OCI-LY3 (cell line): Measurements from ENCODE around the gene SLC25A13.

Experiments used
- H2AFZ ChIP-seq: fragments of 200-600, 300-600 bp; shearing (Covaris generic); 2 replicates; pipeline ENCODE4 v1.6.0; 2014; ENCODE audit warnings: antibody characterized with exemption, low read depth, low read length
- H3K27ac ChIP-seq: fragments of 200-600, 300-600 bp; sonication (generic); 2 replicates; pipeline ENCODE4 v1.5.1; 2014; ENCODE audit warnings: mild to moderate bottlenecking, low read length, moderate library complexity, mixed read lengths
- H3K27me3 ChIP-seq: fragments of 200-600, 300-600 bp; sonication (generic); 2 replicates; pipeline ENCODE4 v1.6.1; 2014; ENCODE audit warnings: low read depth, low read length, mixed read lengths
- H3K36me3 ChIP-seq: fragments of 200-600, 300-600 bp; sonication (generic); replicated peaks from 2 replicates; pipeline ENCODE3; 2014; ENCODE audit warnings: low read depth, low read length, mixed read lengths
- H3K4me1 ChIP-seq: fragments of 300-600, 200-600 bp; sonication (generic); 2 replicates; pipeline ENCODE4 v1.6.1; 2014; ENCODE audit warnings: low read length, mixed read lengths
- H3K4me2 ChIP-seq: fragments of 200-600, 300-600 bp; sonication (generic); 2 replicates; pipeline ENCODE4 v1.6.1; 2014; ENCODE audit warnings: low read length, mixed read lengths
- H3K4me3 ChIP-seq: fragments of 300-600, 200-600 bp; sonication (generic); 2 replicates; pipeline ENCODE4 v1.5.1; 2014; ENCODE audit warnings: antibody characterized with exemption, mild to moderate bottlenecking, low read length, moderate library complexity
- H3K79me2 ChIP-seq: fragments of 300-600, 200-600 bp; shearing (Covaris generic); 2 replicates; pipeline ENCODE4 v1.6.1; 2014; ENCODE audit warnings: mild to moderate bottlenecking, low read length, mixed read lengths
- H3K9ac ChIP-seq: fragments of 300-600, 200-600 bp; shearing (Covaris generic); 2 replicates; pipeline ENCODE4 v1.6.0; 2014; ENCODE audit warnings: mild to moderate bottlenecking, low read length, moderate library complexity
- H3K9me3 ChIP-seq: fragments of 200-600, 300-600 bp; shearing (Covaris generic); 2 replicates; pipeline ENCODE4 v1.6.1; 2014; ENCODE audit warnings: low read length, mixed read lengths; ENCODE audit not compliant: insufficient read depth
- H4K20me1 ChIP-seq: fragments of 200-600, 300-600 bp; sonication (generic); 2 replicates; pipeline ENCODE4 v1.6.1; 2016; ENCODE audit warnings: low read length, mixed read lengths; ENCODE audit not compliant: insufficient read depth
- CTCF ChIP-seq: fragments of 200-600, 300-600 bp; sonication (generic); IDR thresholded peaks from 2 replicates; pipeline ENCODE4 v1.5.1; 2014; ENCODE audit warnings: antibody characterized with exemption, low read length, low read depth
- EZH2phosphoT487 ChIP-seq: fragments of 200-600 bp; shearing (Covaris generic); IDR thresholded peaks from 2 replicates; pipeline ENCODE4 v1.6.1; 2018; ENCODE audit warnings: antibody characterized with exemption, mixed run types, low read depth

The SLC25A13 gene

GRCh38 chr7:96273716-96274115 is 48.2 kb downstream of the SLC25A13 start:
- Histone ChIP-seq H3K79me2 (no peaks in the 10 kb centered on the region; the same call in 1 of the 2 replicates), H4K20me1 (no peaks in the 10 kb centered on the region)
- TF ChIP-seq CTCF (no peak), EZH2phosphoT487 (no peak)

GRCh38 chr7:96269246-96269994 is 52.5 kb downstream of the SLC25A13 start:
- no peaks in the 10 kb centered on the region for H3K27me3 ChIP-seq
- H3K36me3 ChIP-seq: peaks cover 9% of the 10 kb centered on the region
- H3K9ac ChIP-seq: no peak overlapping the region
- no peaks in the 10 kb centered on the region for H3K4me1 ChIP-seq
- no peak for TF ChIP-seq EZH2phosphoT487
- no peaks in the 10 kb centered on the region; the same call in 1 of the 2 replicates for H4K20me1 ChIP-seq
- H2AFZ ChIP-seq: no peak overlapping the region
- no peak overlapping the region for H3K27ac ChIP-seq
- H3K4me3 ChIP-seq: no peak overlapping the region
- peaks cover 4% of the 10 kb centered on the region; the same call in 1 of the 2 replicates for H3K79me2 ChIP-seq
- no peak overlapping the region for H3K4me2 ChIP-seq
- no peaks in the 10 kb centered on the region for H3K9me3 ChIP-seq

More at GRCh38 chr7:96273716-96274115, 48.2 kb downstream of the SLC25A13 start:
- no peaks in the 10 kb centered on the region for H3K9me3 ChIP-seq
- H3K9ac ChIP-seq: no peak overlapping the region
- H3K4me3 ChIP-seq: no peak overlapping the region
- H3K4me1 ChIP-seq: no peaks in the 10 kb centered on the region
- H3K36me3 ChIP-seq: peaks cover 14% of the 10 kb centered on the region
- H3K4me2 ChIP-seq: no peak overlapping the region
- H3K27ac ChIP-seq: no peak overlapping the region
- no peak overlapping the region for H2AFZ ChIP-seq
- H3K27me3 ChIP-seq: no peaks in the 10 kb centered on the region

DNA sequence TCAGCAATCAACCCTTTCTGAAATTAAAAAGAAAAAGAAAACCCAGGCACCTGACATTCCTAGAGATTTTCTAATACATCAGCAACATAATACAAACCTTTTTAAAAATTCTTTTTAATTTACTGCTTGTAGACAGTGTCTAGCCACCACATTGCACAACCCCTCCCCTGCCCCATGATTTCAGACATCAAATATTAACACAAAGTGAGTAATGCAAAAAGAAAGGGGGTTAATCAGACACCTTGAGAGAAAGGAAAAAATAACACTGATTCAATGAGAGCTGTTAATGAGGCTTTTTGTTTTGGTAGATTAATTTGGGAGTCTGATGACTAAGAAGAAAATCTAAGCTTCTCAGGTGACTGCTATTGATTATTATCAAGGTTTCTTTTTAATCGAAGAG is 55.3 kb downstream of the SLC25A13 start:
- Histone ChIP-seq H3K4me3 (no peak overlapping the region), H3K27ac (no peak overlapping the region), H3K9ac (no peak overlapping the region), H3K27me3 (no peaks in the 10 kb centered on the region), H4K20me1 (no peaks in the 10 kb centered on the region; the same call in 1 of the 2 replicates), H3K79me2 (peaks cover 4% of the 10 kb centered on the region; the same call in 1 of the 2 replicates), H3K4me1 (no peaks in the 10 kb centered on the region), H3K36me3 (peaks cover 9% of the 10 kb centered on the region), H3K4me2 (no peak overlapping the region), H2AFZ (no peak overlapping the region), H3K9me3 (no peaks in the 10 kb centered on the region)
- no peak for TF ChIP-seq CTCF
- no peak for TF ChIP-seq EZH2phosphoT487

GRCh38 chr7:96266015-96266414 is 55.9 kb downstream of the SLC25A13 start:
- H3K9me3 ChIP-seq: no peaks in the 10 kb centered on the region
- no peak overlapping the region for H3K9ac ChIP-seq
- peaks cover 4% of the 10 kb centered on the region; the same call in 1 of the 2 replicates for H3K79me2 ChIP-seq
- peaks cover 9% of the 10 kb centered on the region for H3K36me3 ChIP-seq
- H3K27me3 ChIP-seq: no peaks in the 10 kb centered on the region
- TF ChIP-seq EZH2phosphoT487: no peak
- no peak for TF ChIP-seq CTCF
- H4K20me1 ChIP-seq: no peaks in the 10 kb centered on the region; the same call in 1 of the 2 replicates
- no peak overlapping the region for H2AFZ ChIP-seq
- no peaks in the 10 kb centered on the region for H3K4me1 ChIP-seq
- no peak overlapping the region for H3K4me3 ChIP-seq
- no peak overlapping the region for H3K4me2 ChIP-seq
- no peak overlapping the region for H3K27ac ChIP-seq
